CD4-positive, alpha-beta T cell treated with Interleukin-6 for 4 hours (primary cell): Measurements from ENCODE around the gene TMEM114.

Source experiments
- DNase-seq: peaks from one replicate; pipeline ENCODE4 v3.0.0-alpha.2; 2020; ENCODE audit warnings: mixed read lengths

TMEM114 gene

GRCh38 chr16:8547762-8548161 is 42.5 kb downstream of the TMEM114 start:
- DNase-seq: no peak

GRCh38 chr16:8544406-8544805 is 45.9 kb downstream of the TMEM114 start:
- DNase-seq: no peak

GRCh38 chr16:8543258-8543657 is 47.1 kb downstream of the TMEM114 start:
- DNase-seq: no peak

- no peak for DNase-seq
Measured at GRCh38 chr16:8542393-8542792, 47.9 kb downstream of the TMEM114 start.

GRCh38 chr16:8541868-8542267 is 48.4 kb downstream of the TMEM114 start:
- DNase-seq: no peak

GRCh38 chr16:8537691-8538342 is 52.5 kb downstream of the TMEM114 start:
- DNase-seq: no peak

GRCh38 chr16:8533509-8533908 is 56.8 kb downstream of the TMEM114 start:
- no peak for DNase-seq

- DNase-seq: no peak
Measured at GRCh38 chr16:8530752-8531384, 59.4 kb downstream of the TMEM114 start.

GRCh38 chr16:8528471-8528870 is 61.8 kb downstream of the TMEM114 start:
- no peak for DNase-seq

- DNase-seq: no peak
Measured at GRCh38 chr16:8523932-8524331, 66.4 kb downstream of the TMEM114 start.

- DNase-seq: no peak
Measured at GRCh38 chr16:8522757-8523156, 67.6 kb downstream of the TMEM114 start.

GRCh38 chr16:8519643-8520042 is 70.7 kb downstream of the TMEM114 start:
- DNase-seq: no peak
